Muscle layer of duodenum (tissue), 2 donors: ENCODE data around the gene EVI2B.
"Not testable (repeated sequence)": the region's sequence is repeated elsewhere in the genome, so short reads cannot be mapped to it uniquely, and the experiment has no call there.

Source experiments
- H3K27ac ChIP-seq: one replicate; pipeline ENCODE4 v1.7.0; 2013; ENCODE audit warnings: mild to moderate bottlenecking, low read length
- H3K27me3 ChIP-seq: one replicate; pipeline ENCODE4 v1.7.0; 2013; ENCODE audit warnings: low read depth, mild to moderate bottlenecking, control low read depth, low read length
- H3K36me3 ChIP-seq, 2 donors: one replicate each; pipeline ENCODE4 v1.7.0; 2013; ENCODE audit warnings: low read length in 2 of 2, control low read depth in 1 of 2, mild to moderate bottlenecking in 1 of 2; ENCODE audit not compliant: insufficient read depth in 2 of 2, control insufficient read depth in 1 of 2
- H3K4me1 ChIP-seq, 2 donors: one replicate each; pipeline ENCODE4 v1.7.0; 2013; ENCODE audit warnings: low read length in 2 of 2, mild to moderate bottlenecking in 2 of 2, control low read depth in 1 of 2, moderate library complexity in 1 of 2; ENCODE audit not compliant: insufficient read depth in 2 of 2, control insufficient read depth in 1 of 2
- H3K4me3 ChIP-seq, 2 donors: one replicate each; pipeline ENCODE4 v1.7.0; 2013; ENCODE audit warnings: low read length in 2 of 2, low read depth in 1 of 2, mild to moderate bottlenecking in 1 of 2
- H3K9me3 ChIP-seq, 2 donors: one replicate each; pipeline ENCODE4 v1.7.0; 2013; ENCODE audit warnings: low read length in 2 of 2, control low read depth in 1 of 2, mild to moderate bottlenecking in 1 of 2; ENCODE audit not compliant: control insufficient read depth in 1 of 2
- donor health status: healthy.

EVI2B gene

GRCh38 chr17:31321966-31322365 is 8.1 kb upstream of the EVI2B start:
- Histone ChIP-seq H3K36me3 (peaks cover 6 to 19% of the 10 kb centered on the region in 2 donors), H3K27me3 (no peaks in the 10 kb centered on the region), H3K9me3 (no peaks in the 10 kb centered on the region), H3K4me1 (no peaks in the 10 kb centered on the region), H3K4me3 (no peak overlapping the region), H3K27ac (no peak overlapping the region)

- Histone ChIP-seq H3K27me3 (no peaks in the 10 kb centered on the region), H3K27ac (peak within 1 kb of the TSS; percentile 77), H3K9me3 (no peaks in the 10 kb centered on the region), H3K4me3 (peak within 1 kb of the TSS; percentile 12 to 38), H3K36me3 (peaks cover 6 to 16% of the 10 kb centered on the region in 2 donors), H3K4me1 (no peaks in the 10 kb centered on the region)
These were observed 7.6 kb upstream of the EVI2B start, which contains the start of gene EVI2A for GRCh38 chr17:31321481-31321880. Gene EVI2A, minus strand, starts transcription at chr17:31321622. Its CDS starts 2,609 bp downstream, at chr17:31319013.

GRCh38 chr17:31320791-31321190 is 6.9 kb upstream of the EVI2B start:
- Histone ChIP-seq H3K4me3 (peak overlapping the region; percentile 12 to 38), H3K27ac (peak overlapping the region; percentile 77), H3K36me3 (peaks cover 2 to 9% of the 10 kb centered on the region in 2 donors), H3K9me3 (no peaks in the 10 kb centered on the region), H3K4me1 (no peaks in the 10 kb centered on the region), H3K27me3 (no peaks in the 10 kb centered on the region)

GRCh38 chr17:31320241-31320640 is 6.4 kb upstream of the EVI2B start:
- H3K27ac ChIP-seq = peak overlapping the region; percentile 77
- H3K9me3 ChIP-seq = no peaks in the 10 kb centered on the region
- peaks cover 0 to 8% of the 10 kb centered on the region in 2 donors for H3K36me3 ChIP-seq
- no peaks in the 10 kb centered on the region for H3K4me1 ChIP-seq
- H3K4me3 ChIP-seq = peak overlapping the region in 1 of 2 donors; percentile 38
- no peaks in the 10 kb centered on the region for H3K27me3 ChIP-seq

GRCh38 chr17:31318851-31319661 is 5.2 kb upstream of the EVI2B start:
- H3K27ac ChIP-seq = peak overlapping the region; percentile 77
- no peaks in the 10 kb centered on the region for H3K9me3 ChIP-seq
- H3K27me3 ChIP-seq = no peaks in the 10 kb centered on the region
- H3K36me3 ChIP-seq = peaks cover 0 to 8% of the 10 kb centered on the region in 2 donors
- no peaks in the 10 kb centered on the region for H3K4me1 ChIP-seq
- H3K4me3 ChIP-seq = peak overlapping the region in 1 of 2 donors; percentile 47

- Histone ChIP-seq H3K27me3 (no peaks in the 10 kb centered on the region), H3K9me3 (no peaks in the 10 kb centered on the region), H3K4me1 (no peaks in the 10 kb centered on the region), H3K4me3 (peak overlapping the region in 1 of 2 donors; percentile 47), H3K27ac (peak overlapping the region; percentile 77), H3K36me3 (peaks cover 0 to 8% of the 10 kb centered on the region in 2 donors)
These were observed 4.5 kb upstream of the EVI2B start for GRCh38 chr17:31318298-31318801.

- Histone ChIP-seq H3K27me3 (no peaks in the 10 kb centered on the region), H3K9me3 (no peaks in the 10 kb centered on the region), H3K36me3 (peaks cover 0 to 5% of the 10 kb centered on the region in 2 donors), H3K4me3 (no peak overlapping the region), H3K4me1 (no peaks in the 10 kb centered on the region), H3K27ac (peak overlapping the region; percentile 51)
These were observed 887 bp upstream of the EVI2B start for GRCh38 chr17:31314782-31315100.

- peak overlapping the region; percentile 4 to 45 for H3K4me3 ChIP-seq
- not testable (repeated sequence) for H3K27me3 ChIP-seq, H3K36me3 ChIP-seq, H3K4me1 ChIP-seq, H3K9me3 ChIP-seq, H3K27ac ChIP-seq
These were observed 1.6 kb downstream of the EVI2B start for GRCh38 chr17:31312223-31312622.

GRCh38 chr17:31311526-31311925 is 2.3 kb downstream of the EVI2B start:
- no peaks in the 10 kb centered on the region for H3K4me1 ChIP-seq
- peak overlapping the region; percentile 75 for H3K27ac ChIP-seq
- H3K4me3 ChIP-seq = peak overlapping the region; percentile 4 to 45
- H3K9me3 ChIP-seq = no peaks in the 10 kb centered on the region
- H3K27me3 ChIP-seq = no peaks in the 10 kb centered on the region
- H3K36me3 ChIP-seq = no peaks in the 10 kb centered on the region

GRCh38 chr17:31310886-31311285 is 3.0 kb downstream of the EVI2B start:
- H3K36me3 ChIP-seq = no peaks in the 10 kb centered on the region
- no peaks in the 10 kb centered on the region for H3K4me1 ChIP-seq
- H3K27me3 ChIP-seq = no peaks in the 10 kb centered on the region
- H3K9me3 ChIP-seq = no peaks in the 10 kb centered on the region
- H3K27ac ChIP-seq = peak overlapping the region; percentile 75
- H3K4me3 ChIP-seq = peak overlapping the region; percentile 4 to 45

- peak overlapping the region; percentile 4 to 19 for H3K4me3 ChIP-seq
These were observed 3.6 kb downstream of the EVI2B start for GRCh38 chr17:31310260-31310659.

More at GRCh38 chr17:31310260-31310659, 3.6 kb downstream of the EVI2B start:
- Histone ChIP-seq H3K27ac (peak overlapping the region; percentile 75), H3K36me3 (no peaks in the 10 kb centered on the region), H3K4me1 (no peaks in the 10 kb centered on the region), H3K9me3 (no peaks in the 10 kb centered on the region), H3K27me3 (no peaks in the 10 kb centered on the region)
